GM18517 (cell line): ENCODE measurements around the gene NYNRIN.

Experiments
- ATAC-seq: cut with Tn5 transposase; IDR thresholded peaks from one replicate; pipeline ENCODE4 v1.9.1; 2021; ENCODE audit warnings: mild to moderate bottlenecking, moderate library complexity; ENCODE audit not compliant: unreplicated experiment

The NYNRIN gene

DNA sequence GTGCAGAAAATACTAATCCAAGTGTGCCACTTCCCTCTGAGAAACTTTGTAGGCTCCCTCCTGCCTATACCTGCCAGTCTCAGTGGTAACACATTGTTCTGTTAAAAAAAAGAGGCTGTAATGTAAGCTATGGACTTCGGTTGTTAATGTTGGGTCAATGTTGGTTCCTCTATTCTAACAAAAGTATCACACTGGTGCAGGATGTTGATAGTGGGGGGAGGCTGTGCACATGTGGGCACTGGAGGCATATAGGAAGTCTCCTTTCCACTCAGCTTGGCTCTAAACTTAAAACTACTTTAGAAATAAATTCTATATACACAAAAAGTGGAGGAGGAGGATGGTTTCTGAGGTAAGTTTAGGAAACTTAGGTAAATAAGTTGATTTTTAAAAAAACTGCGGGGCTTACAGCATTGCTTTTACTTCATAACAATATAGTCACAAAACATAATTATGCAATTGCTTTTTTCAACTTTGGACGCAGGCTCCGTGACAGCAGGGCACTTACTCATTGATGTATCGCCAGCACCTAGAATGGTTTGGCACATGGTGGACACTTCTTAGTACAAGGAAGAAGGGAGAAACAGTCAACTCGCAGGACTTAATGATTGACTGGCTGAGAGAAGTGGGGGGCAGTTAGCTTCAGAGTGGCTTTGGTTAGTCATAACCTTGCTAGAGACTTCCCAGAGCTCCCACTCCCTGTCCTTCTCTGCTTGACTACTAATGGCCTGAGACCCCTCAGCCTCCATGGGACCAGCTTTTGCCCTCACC is 7.9 kb upstream of the NYNRIN start:
- ATAC-seq, result no peak

- ATAC-seq, result no peak
These were observed 6.3 kb upstream of the NYNRIN start for GRCh38 chr14:24392325-24393091.

DNA sequence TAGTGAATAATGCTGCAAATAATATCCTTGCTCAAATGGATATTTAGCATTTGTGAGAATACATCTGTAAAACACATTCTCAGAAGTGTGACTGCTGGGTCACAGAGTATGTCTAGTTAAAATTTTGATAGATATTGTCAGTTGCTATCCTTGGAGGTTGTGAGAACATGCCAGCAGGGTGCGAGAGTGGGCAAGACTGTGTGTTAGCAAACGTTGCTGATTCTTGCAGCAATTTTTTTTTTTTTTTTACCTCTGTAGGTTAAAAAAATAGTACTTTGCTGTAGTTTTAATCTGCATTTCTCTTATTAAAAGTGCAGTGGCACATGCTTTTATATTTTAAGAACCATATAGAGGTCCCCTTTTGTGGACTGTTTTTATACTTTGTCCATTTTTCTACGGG is 4.5 kb upstream of the NYNRIN start:
- no peak for ATAC-seq

DNA sequence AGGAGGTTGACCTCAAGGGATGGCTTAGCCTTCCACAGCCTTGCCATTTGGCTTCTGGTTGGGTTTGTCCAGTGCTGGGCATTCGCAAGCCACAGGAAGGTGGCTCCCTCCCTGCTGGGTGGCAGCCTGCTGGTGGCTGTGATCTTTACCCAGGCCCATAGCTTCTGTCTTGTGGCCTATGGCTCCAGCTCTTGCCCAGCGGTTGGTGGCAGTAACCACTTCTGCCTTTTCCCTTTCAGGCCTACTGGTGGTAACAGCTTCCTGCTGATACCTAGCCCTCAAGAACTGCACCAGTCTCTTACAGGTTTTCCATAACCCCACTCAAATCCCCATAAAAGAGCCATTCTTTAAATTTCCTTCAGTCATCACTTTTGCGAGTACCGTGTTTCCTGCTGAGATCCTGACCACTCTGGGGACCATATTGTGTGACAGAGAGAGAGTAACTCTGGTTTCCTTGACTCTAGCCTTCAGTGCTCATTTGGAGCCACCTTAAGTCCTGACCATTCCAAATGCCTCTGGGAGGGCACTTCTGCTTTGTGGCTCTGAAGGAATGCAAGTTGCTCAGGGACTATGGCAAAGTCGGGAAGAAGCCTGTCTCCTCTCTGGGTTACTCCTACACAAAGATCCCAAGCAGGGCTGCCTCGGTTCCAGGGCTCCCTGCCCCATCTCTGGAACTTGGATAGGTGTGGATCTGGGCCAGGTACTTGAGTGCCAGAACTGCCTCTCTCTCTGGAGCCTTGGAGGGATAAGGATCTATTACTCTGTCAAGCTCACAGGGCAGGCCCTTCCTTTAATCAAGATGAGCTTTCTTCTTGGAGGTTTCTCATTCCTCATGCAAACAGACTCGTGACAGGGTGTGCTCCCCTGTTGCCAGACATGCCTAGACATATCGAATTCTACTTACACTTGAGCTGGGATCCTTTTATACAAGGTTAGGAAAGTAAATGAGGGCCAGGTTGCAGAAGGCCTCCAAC is 2.9 kb upstream of the NYNRIN start:
- no peak for ATAC-seq

DNA sequence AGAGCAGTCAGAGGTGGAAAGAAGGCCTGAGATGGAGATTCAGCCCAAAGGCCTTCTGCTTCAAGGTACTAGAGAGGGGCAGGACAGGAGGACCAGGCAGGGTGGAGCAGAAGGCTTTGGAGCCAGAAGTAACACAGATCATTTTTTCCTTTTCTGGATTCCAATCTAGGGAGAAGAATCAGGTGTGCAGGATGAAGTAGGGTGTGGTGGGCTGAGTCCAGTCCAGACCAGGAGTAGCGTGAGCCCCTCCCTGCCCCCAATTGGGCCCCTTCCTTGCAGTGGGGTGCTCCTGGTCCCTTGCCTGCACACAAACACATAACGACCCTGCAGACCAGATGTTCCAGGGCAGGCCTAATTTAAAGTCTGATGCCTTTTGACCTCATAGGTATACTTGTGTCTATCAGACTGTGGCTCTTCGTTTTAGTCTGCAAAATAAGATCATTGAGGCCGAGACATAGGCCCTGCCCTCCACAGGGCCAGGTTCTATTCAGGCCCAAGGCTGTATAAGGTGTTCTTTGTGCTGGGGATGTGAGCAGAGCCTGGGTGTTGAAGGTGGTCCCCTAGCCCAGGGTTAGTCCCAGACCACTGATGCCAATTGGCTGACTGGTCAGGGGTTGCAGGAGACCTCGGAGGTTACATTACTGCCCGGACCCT is 1.0 kb upstream of the NYNRIN start:
- no peak for ATAC-seq

DNA sequence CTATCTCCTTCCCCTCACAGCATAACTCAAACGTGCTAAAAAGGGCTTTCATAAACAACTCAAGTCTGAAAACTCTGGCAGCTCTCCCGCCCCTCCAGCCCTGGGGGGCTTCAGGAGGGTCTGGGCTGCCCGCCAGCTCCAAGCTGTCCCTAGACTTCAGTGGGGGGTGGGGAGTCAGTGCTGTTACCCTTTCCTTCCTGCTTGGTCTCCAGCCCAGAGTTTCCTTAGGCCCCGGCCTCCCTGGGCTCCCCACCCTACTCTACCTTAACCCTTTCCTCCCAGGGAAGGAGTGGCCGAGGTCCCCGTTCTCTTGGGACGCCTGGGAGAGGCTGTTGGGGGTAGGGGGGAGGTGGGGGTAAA is 530 bp upstream of the NYNRIN start:
- ATAC-seq, result no peak

DNA sequence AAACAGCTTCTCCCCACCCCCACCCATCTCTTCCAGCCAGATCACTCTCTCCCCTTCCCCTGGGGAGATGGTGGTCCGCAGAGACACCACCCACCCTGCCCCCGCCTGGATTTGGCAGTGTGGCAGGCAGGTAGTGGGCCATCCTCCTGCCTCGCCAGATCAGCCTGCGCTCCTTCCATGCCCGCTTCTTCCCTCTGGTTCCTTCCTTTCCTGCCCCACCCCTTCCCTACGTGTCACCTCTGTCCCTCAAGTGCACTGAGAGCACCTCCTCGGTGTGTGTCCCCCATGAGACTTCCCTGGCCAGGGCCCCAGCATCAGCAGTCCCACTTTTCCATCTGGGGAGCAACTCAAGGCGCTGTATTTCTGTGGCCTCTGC is 632 bp downstream of the NYNRIN start:
- no peak for ATAC-seq

- ATAC-seq, result no peak
These were observed 1.4 kb downstream of the NYNRIN start for GRCh38 chr14:24399999-24400718.

- ATAC-seq, result no peak
These were observed 3.3 kb downstream of the NYNRIN start for GRCh38 chr14:24401810-24402702.

DNA sequence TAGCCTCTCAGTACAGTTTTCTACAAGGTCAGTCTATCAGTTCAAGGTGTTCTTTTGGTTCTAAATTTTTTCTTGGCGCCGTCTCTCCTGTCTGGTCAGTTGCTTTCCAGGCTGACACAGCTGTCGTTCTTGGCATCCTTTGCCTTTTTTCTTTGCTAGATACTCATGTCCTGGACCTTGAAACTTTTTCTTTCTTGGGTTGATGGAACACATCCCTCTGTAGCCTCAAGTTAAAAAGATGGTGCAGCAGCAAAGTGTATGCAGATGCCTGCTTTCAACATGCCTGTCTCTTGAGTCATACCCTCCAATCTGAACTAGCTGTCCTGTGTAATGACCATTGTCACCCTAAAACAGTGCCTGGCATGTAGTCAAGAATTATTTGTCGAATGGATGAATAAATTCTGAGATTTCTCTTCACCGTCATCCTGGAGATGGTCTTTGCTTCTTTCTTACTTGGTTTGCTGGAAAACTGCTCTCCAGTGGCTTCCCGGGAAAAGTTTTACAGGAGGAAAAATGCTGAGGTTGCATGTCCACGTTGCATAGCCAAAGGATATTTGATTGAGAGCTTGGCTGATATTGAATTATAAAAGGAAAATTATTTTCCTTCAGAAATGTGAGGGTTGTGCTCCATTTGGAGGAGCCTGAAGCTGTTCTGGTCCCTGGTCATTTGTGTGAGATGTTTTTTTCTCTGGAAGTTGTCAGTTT is 4.6 kb downstream of the NYNRIN start:
- no peak for ATAC-seq

GRCh38 chr14:24404814-24405213 is 6.0 kb downstream of the NYNRIN start:
- no peak for ATAC-seq

- no peak for ATAC-seq
These were observed 7.6 kb downstream of the NYNRIN start for GRCh38 chr14:24406416-24406815.

GRCh38 chr14:24407608-24408325 is 9.0 kb downstream of the NYNRIN start:
- ATAC-seq, result no peak

- no peak for ATAC-seq
These were observed 10.0 kb downstream of the NYNRIN start for GRCh38 chr14:24408764-24409163.

GRCh38 chr14:24409192-24409591 is 10.4 kb downstream of the NYNRIN start:
- no peak for ATAC-seq

GRCh38 chr14:24409956-24410355 is 11.2 kb downstream of the NYNRIN start:
- ATAC-seq, result no peak

- no peak for ATAC-seq
These were observed 12.9 kb downstream of the NYNRIN start for GRCh38 chr14:24411443-24412389.
